ENCODE measurements around the gene RPS13. TPM values are rescaled to one million over a fixed set of nuclear protein-coding genes. Genes with fewer than 3 reads are reported as not detected.
"Not testable (repeated sequence)": the region's sequence is repeated elsewhere in the genome, so short reads cannot be mapped to it uniquely, and the experiment has no call there.

The RPS13 gene
- 1,000 to 10,000 TPM in 1 of 2 donors, 100 to 1,000 TPM in 1; 882 to 1,308 TPM for total RNA-seq

GRCh38 chr11:17077520-17078401 lies at the start of gene RPS13:
TSS of gene RPS13 (minus strand) at chr11:17077667. CDS start at chr11:17077641, 26 bp downstream.
- Histone ChIP-seq H3K4me1 (replicated peaks) (no peaks in the 10 kb centered on the region), H3K27me3 (replicated peaks; ENCODE audit: insufficient read depth) (no peaks in the 10 kb centered on the region), H3K4me3 (peak within 1 kb of the TSS; percentile 75 to 92), H3K27ac (peak within 1 kb of the TSS; percentile 86 to 87), H3K9me3 (no peaks in the 10 kb centered on the region), H3K36me3 (peaks cover 0 to 5% of the 10 kb centered on the region in 2 donors)
- peak; percentile 98 for DNase-seq (ENCODE audit: low spot score)
- WGBS = under 1% methylated on average over 55 of the region's 55 CpGs
- TF ChIP-seq POLR2AphosphoS5 (IDR thresholded peaks at IDR 0.05) = peak; percentile 100
- peak; percentile 68 for TF ChIP-seq POLR2A (IDR thresholded peaks at IDR 0.05)
- TF ChIP-seq, protein P1, sequence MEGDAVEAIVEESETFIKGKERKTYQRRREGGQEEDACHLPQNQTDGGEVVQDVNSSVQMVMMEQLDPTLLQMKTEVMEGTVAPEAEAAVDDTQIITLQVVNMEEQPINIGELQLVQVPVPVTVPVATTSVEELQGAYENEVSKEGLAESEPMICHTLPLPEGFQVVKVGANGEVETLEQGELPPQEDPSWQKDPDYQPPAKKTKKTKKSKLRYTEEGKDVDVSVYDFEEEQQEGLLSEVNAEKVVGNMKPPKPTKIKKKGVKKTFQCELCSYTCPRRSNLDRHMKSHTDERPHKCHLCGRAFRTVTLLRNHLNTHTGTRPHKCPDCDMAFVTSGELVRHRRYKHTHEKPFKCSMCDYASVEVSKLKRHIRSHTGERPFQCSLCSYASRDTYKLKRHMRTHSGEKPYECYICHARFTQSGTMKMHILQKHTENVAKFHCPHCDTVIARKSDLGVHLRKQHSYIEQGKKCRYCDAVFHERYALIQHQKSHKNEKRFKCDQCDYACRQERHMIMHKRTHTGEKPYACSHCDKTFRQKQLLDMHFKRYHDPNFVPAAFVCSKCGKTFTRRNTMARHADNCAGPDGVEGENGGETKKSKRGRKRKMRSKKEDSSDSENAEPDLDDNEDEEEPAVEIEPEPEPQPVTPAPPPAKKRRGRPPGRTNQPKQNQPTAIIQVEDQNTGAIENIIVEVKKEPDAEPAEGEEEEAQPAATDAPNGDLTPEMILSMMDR (IDR thresholded peaks at IDR 0.05) = no peak
- intact Hi-C loops (cut with DNase I) = loop anchor here (2.0 to 5.0 kb wide), 2 partner anchors 129 to 340 kb away; partner anchors contain the start of genes C11orf58 and PIK3C2A

- Histone ChIP-seq H3K27me3 (replicated peaks; ENCODE audit: insufficient read depth) (no peaks in the 10 kb centered on the region), H3K27ac (no peak overlapping the region), H3K4me3 (no peak overlapping the region), H3K4me1 (replicated peaks) (no peaks in the 10 kb centered on the region), H3K36me3 (no peaks in the 10 kb centered on the region), H3K9me3 (no peaks in the 10 kb centered on the region)
- intact Hi-C loops (cut with DNase I) = no loop called here
- TF ChIP-seq, protein P1 (IDR thresholded peaks at IDR 0.05) = no peak
- no peak for DNase-seq (ENCODE audit: low spot score)
- 93% methylated on average over 2 of the region's 2 CpGs for WGBS
Observed at GRCh38 chr11:17121981-17122380, 44.5 kb upstream of the RPS13 start.

GRCh38 chr11:17117262-17117661 lies 39.8 kb upstream of the RPS13 start:
- DNase-seq (ENCODE audit: low spot score) = no peak
- Histone ChIP-seq H3K9me3 (no peaks in the 10 kb centered on the region), H3K27ac (no peak overlapping the region), H3K4me1 (replicated peaks) (no peaks in the 10 kb centered on the region), H3K27me3 (replicated peaks; ENCODE audit: insufficient read depth) (no peaks in the 10 kb centered on the region), H3K36me3 (no peaks in the 10 kb centered on the region), H3K4me3 (no peak overlapping the region)
- TF ChIP-seq POLR2AphosphoS5 (IDR thresholded peaks at IDR 0.05) (no peak), POLR2A (IDR thresholded peaks at IDR 0.05) (no peak)
- intact Hi-C loops (cut with DNase I) = no loop called here
- 93% methylated on average over 4 of the region's 4 CpGs for WGBS

- no peaks in the 10 kb centered on the region for H3K36me3 ChIP-seq
Observed at GRCh38 chr11:17116117-17116516, 38.6 kb upstream of the RPS13 start.

DNA sequence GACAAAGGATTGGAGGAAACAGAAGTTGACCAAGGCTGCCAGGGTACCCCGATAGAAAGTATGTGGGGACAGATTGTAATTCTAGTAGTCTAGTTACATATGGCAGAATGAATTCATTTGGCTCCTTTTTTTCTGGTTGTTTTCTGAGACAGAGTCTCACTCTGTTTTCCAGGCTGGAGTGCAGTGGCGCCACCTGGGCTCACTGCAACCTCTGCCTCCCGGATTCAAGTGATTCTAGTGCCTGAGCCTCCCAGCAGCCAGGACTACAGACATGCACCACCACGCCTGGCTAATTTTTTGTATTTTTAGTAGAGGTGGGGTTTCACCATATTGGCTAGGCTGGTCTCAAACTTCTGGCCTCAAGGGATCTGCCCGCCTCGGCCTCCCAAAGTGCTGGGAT lies 30.3 kb upstream of the RPS13 start:
- DNase-seq (ENCODE audit: low spot score); H3K4me3 ChIP-seq; H3K27me3 ChIP-seq (replicated peaks; ENCODE audit: insufficient read depth); H3K4me1 ChIP-seq (replicated peaks); H3K36me3 ChIP-seq; intact Hi-C loops (cut with DNase I); H3K27ac ChIP-seq; H3K9me3 ChIP-seq: not testable (repeated sequence)
- 83% methylated on average over 6 of the region's 6 CpGs for WGBS

More at GRCh38 chr11:17116117-17116516, 38.6 kb upstream of the RPS13 start:
- H3K4me3 ChIP-seq = no peak overlapping the region
- 85% methylated on average over 1 of the region's 1 CpG for WGBS
- no peak for DNase-seq (ENCODE audit: low spot score)
- TF ChIP-seq POLR2AphosphoS5 (IDR thresholded peaks at IDR 0.05) (no peak), POLR2A (IDR thresholded peaks at IDR 0.05) (no peak)
- TF ChIP-seq, protein P1 (IDR thresholded peaks at IDR 0.05) = no peak
- intact Hi-C loops (cut with DNase I) = no loop called here
- H3K27ac ChIP-seq = no peak overlapping the region
- no peaks in the 10 kb centered on the region for H3K9me3 ChIP-seq
- no peaks in the 10 kb centered on the region for H3K4me1 ChIP-seq (replicated peaks)
- no peaks in the 10 kb centered on the region for H3K27me3 ChIP-seq (replicated peaks; ENCODE audit: insufficient read depth)

DNA sequence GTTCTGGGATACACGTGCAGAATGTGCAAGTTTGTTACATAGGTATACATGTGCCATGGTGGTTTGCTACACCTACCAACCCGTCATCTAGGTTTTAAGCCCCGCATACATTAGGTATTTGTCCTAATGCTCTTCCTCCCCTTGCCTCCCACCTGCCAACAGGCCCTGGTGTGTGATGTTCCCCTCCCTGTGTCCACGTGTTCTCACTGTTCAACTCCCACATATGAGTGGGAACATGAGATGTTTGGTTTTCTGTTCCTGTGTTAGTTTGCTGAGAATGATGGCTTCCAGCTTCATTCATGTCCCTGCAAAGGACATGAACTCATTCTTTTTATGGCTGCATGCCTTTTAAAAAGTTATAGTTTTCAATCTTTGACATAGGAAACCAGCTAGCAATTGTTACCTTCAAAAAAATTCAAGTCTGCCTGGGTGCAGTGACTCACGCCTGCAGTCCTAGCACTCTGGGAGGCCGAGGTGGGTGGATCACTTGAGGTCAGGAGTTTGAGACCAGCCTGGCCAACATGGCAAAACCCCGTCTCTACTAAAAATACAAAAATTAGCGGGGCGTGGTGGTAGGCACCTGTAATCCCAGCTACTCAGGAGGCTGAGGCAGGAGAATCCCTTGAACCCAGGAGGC lies 28.1 kb upstream of the RPS13 start:
- 81% methylated on average over 9 of the region's 9 CpGs for WGBS
- intact Hi-C loops (cut with DNase I) = not testable (repeated sequence)

More for the DNA sequence above, 28.1 kb upstream of the RPS13 start:
- not testable (repeated sequence) for H3K9me3 ChIP-seq; H3K27me3 ChIP-seq (replicated peaks; ENCODE audit: insufficient read depth); H3K4me1 ChIP-seq (replicated peaks); DNase-seq (ENCODE audit: low spot score); H3K4me3 ChIP-seq; H3K27ac ChIP-seq; H3K36me3 ChIP-seq

Data from prostate gland (tissue), 2 donors.